KBM-7 (cell line): ENCODE measurements around the gene PSTPIP1.

Source experiments
- DNase-seq: peaks from one replicate; pipeline ENCODE4 v3.0.0-alpha.2; 2015
- in situ Hi-C: fragments of 300-500 bp; cut with MboI; formaldehyde crosslinking; loops from 2 replicates; pipeline ENCODE4 v1.14.3; 2020; ENCODE audit warnings: low sequenced_read_pairs, low pct_unique_long_range_greater_than_20kb, mixed read lengths

PSTPIP1 gene

DNA sequence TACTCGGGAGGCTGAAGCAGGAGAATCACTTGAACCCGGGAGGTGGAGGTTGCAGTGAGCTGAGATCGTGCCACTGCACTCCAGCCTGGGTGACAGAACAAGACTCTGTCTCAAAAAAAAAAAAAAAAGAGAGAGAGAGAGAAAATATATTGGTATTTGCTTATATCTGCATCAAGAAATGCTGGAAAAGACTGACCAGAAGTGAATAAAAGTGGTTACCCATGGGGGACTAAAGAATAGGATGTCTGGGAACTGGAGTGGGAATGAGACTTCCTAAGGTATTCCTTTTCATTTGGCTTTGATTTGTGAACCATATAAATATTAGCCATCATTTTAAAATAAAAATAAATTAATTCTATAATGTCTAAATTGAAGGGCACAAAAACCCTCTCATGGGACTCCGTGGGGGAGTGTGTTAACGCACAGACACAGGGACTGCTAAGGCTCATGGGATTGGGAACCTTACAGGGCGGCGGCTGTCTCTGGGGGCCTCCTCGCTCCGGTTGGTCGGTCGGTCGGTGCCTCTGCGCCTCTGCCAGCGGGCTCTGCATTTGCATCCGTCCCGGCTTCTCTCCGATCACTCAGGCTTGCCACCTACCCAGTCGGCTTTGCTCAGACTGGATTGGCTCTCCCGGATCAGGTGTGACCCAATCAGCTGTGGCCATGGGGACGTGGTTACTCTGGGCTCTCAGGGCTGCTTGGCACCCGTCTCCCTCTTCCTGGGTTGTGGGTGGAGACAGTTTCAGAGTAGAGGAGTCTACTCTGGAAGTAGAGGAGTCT, 88.6 kb downstream of the PSTPIP1 start:
- no peak for DNase-seq

GRCh38 chr15:77084436-77084835, 89.5 kb downstream of the PSTPIP1 start:
- in situ Hi-C loops: no loop called here
- DNase-seq: no peak

More for the DNA sequence above, 88.6 kb downstream of the PSTPIP1 start:
- in situ Hi-C loops: no loop called here

- DNase-seq: no peak
- in situ Hi-C loops: no loop called here
Measured at GRCh38 chr15:77085297-77085696, 90.4 kb downstream of the PSTPIP1 start.
